SK-N-SH (cell line): Measurements from ENCODE around the gene PCDH17. TPM values are rescaled to one million over a fixed set of nuclear protein-coding genes. Genes with fewer than 3 reads are reported as not detected.

ENCODE experiments used
- CTCF ChIA-PET: fragments of 300-600, 350-600 bp; formaldehyde crosslinking; extraction: SDS; loops from one replicate; lab custom pipeline; 2021; lab: Yijun Ruan, JAX
- POLR2A ChIA-PET: fragments of 350-600 bp; sonication (Branson Sonifier 250); formaldehyde crosslinking; extraction: SDS; loops from one replicate; lab custom pipeline; 2020; ENCODE audit warnings: antibody characterized with exemption, inconsistent platforms; lab: Yijun Ruan, JAX
- DNase-seq: peaks from one replicate; pipeline ENCODE4 v3.0.0; 2012
- H2AFZ ChIP-seq: fragments of 200-600 bp; sonication (generic); 2 replicates; pipeline ENCODE4 v1.8.1; 2016; ENCODE audit warnings: antibody characterized with exemption, mild to moderate bottlenecking, low read depth
- H3F3A ChIP-seq: fragments of 200-600 bp; sonication (generic); replicated peaks from 2 replicates; pipeline ENCODE3; 2016; ENCODE audit warnings: antibody characterized with exemption, mild to moderate bottlenecking; ENCODE audit not compliant: insufficient read depth
- H3K27ac ChIP-seq, 2 experiments: fragments of 200-500 bp in 1 of 2; fragments of 200-600 bp in 1 of 2; sonication (Bioruptor generic) in 1 of 2; sonication (generic), shearing (Covaris generic) in 1 of 2; 2 replicates each; pipeline versions ENCODE4 v1.5.1 to v1.6.1; 2014 to 2016; ENCODE audit warnings: low read depth in 2 of 2, inconsistent platforms in 1 of 2, low read length in 1 of 2, mild to moderate bottlenecking in 1 of 2, mixed read lengths in 1 of 2
- H3K27me3 ChIP-seq: fragments of 200-600 bp; sonication (generic), shearing (Covaris generic); 2 replicates; pipeline ENCODE4 v1.6.1; 2016; ENCODE audit warnings: mixed run types; ENCODE audit not compliant: insufficient read depth
- H3K36me3 ChIP-seq, 2 experiments: fragments of 200-500 bp in 1 of 2; fragments of 200-600 bp in 1 of 2; sonication (Bioruptor generic) in 1 of 2; sonication (generic) in 1 of 2; replicated peaks in 1 of 2; 2 replicates each; pipeline versions ENCODE3 to v1.5.1; 2014 to 2016; ENCODE audit warnings: low read length in 1 of 2, mild to moderate bottlenecking in 1 of 2; ENCODE audit not compliant: insufficient read depth in 2 of 2, control insufficient read depth in 1 of 2
- H3K4me1 ChIP-seq, 2 experiments: fragments of 200-500 bp in 1 of 2; fragments of 200-600 bp in 1 of 2; sonication (Bioruptor generic) in 1 of 2; sonication (generic), shearing (Covaris generic) in 1 of 2; 2 replicates each; pipeline versions ENCODE4 v1.5.1 to v1.6.1; 2014 to 2016; ENCODE audit warnings: low read depth in 1 of 2, low read length in 1 of 2, mixed run types in 1 of 2; ENCODE audit not compliant: insufficient read depth in 2 of 2, control insufficient read depth in 1 of 2
- H3K4me2 ChIP-seq: fragments of 200-600 bp; sonication (generic), shearing (Covaris generic); 2 replicates; pipeline ENCODE4 v1.6.1; 2017; ENCODE audit warnings: mixed run types
- H3K4me3 ChIP-seq, 2 experiments: fragments of 200-500 bp in 1 of 2; fragments of 200-600 bp in 1 of 2; sonication (Bioruptor generic) in 1 of 2; sonication (generic), shearing (Covaris generic) in 1 of 2; 2 replicates each; pipeline versions ENCODE4 v1.5.1 to v1.8.1; 2014 to 2016; ENCODE audit warnings: low read depth in 2 of 2, inconsistent platforms in 1 of 2, low read length in 1 of 2, mild to moderate bottlenecking in 1 of 2, mixed read lengths in 1 of 2, moderate library complexity in 1 of 2
- H3K79me2 ChIP-seq: fragments of 200-600 bp; sonication (generic); 2 replicates; pipeline ENCODE4 v1.8.1; 2017; ENCODE audit warnings: mild to moderate bottlenecking; ENCODE audit not compliant: insufficient read depth
- H3K9ac ChIP-seq: fragments of 200-600 bp; sonication (generic); 2 replicates; pipeline ENCODE4 v1.6.1; 2017; ENCODE audit warnings: mixed run types
- H3K9me2 ChIP-seq: fragments of 200-600 bp; sonication (generic); 2 replicates; pipeline ENCODE4 v1.6.1; 2017; ENCODE audit warnings: mixed run types
- H3K9me3 ChIP-seq: fragments of 200-600 bp; sonication (generic); 2 replicates; pipeline ENCODE4 v1.6.1; 2017; ENCODE audit warnings: mixed run types, mild to moderate bottlenecking, moderate library complexity
- H4K20me1 ChIP-seq: fragments of 200-600 bp; sonication (generic); 2 replicates; pipeline ENCODE4 v1.6.1; 2017; ENCODE audit warnings: mild to moderate bottlenecking, mixed run types; ENCODE audit not compliant: insufficient read depth
- EZH2phosphoT487 ChIP-seq: fragments of 200-600 bp; sonication (generic); IDR thresholded peaks from 2 replicates; pipeline ENCODE4 v1.6.1; 2017; ENCODE audit warnings: low read depth, mixed run types, mild to moderate bottlenecking, antibody characterized with exemption, moderate library complexity, borderline replicate concordance
- FOXM1 ChIP-seq: IDR thresholded peaks from 2 replicates; pipeline ENCODE4 v1.4.0; 2012; ENCODE audit warnings: low read depth, mild to moderate bottlenecking
- GATA2 ChIP-seq: sonication (generic); formaldehyde crosslinking; IDR thresholded peaks from 2 replicates; pipeline ENCODE4 v1.5.0; 2020; ENCODE audit warnings: mild to moderate bottlenecking, missing genetic modification reagents
- IRF3 ChIP-seq: fragments of 150-350 bp; IDR thresholded peaks from 2 replicates; pipeline ENCODE4 v1.6.1; 2016; ENCODE audit warnings: mild to moderate bottlenecking, low read depth, low read length
- MEF2A ChIP-seq: IDR thresholded peaks from 2 replicates; pipeline ENCODE4 v1.4.0; 2012; ENCODE audit warnings: low read depth, borderline replicate concordance
- MXI1 ChIP-seq: IDR thresholded peaks from 2 replicates; pipeline ENCODE4 v1.6.1; 2012; ENCODE audit warnings: mild to moderate bottlenecking, low read depth, low read length, improper control_type of control experiment
- PBX3 ChIP-seq: IDR thresholded peaks from 2 replicates; pipeline ENCODE4; 2012
- RAD21 ChIP-seq: IDR thresholded peaks from 2 replicates; pipeline ENCODE4 v1.6.1; 2012; ENCODE audit warnings: mild to moderate bottlenecking, low read length
- RCOR1 ChIP-seq: fragments of 150-350 bp; IDR thresholded peaks from 2 replicates; pipeline ENCODE4 v1.6.1; 2017; ENCODE audit warnings: antibody characterized with exemption, low read length
- REST ChIP-seq: IDR thresholded peaks from 2 replicates; pipeline ENCODE4 v1.6.1; 2012; ENCODE audit warnings: mild to moderate bottlenecking, low read depth, low read length, moderate library complexity
- RFX5 ChIP-seq: IDR thresholded peaks from 2 replicates; pipeline ENCODE4 v1.6.1; 2012; ENCODE audit warnings: mild to moderate bottlenecking, improper control_type of control experiment, low read length
- RXRA ChIP-seq: IDR thresholded peaks from 2 replicates; pipeline ENCODE4 v1.4.0; 2012; ENCODE audit warnings: low read depth, mild to moderate bottlenecking, borderline replicate concordance
- TEAD4 ChIP-seq: IDR thresholded peaks from 2 replicates; pipeline ENCODE4 v1.4.0; 2012; ENCODE audit warnings: mild to moderate bottlenecking, borderline replicate concordance; ENCODE audit not compliant: insufficient read depth
- USF1 ChIP-seq: IDR thresholded peaks from 2 replicates; pipeline ENCODE4 v1.4.0; 2012; ENCODE audit warnings: low read depth, borderline replicate concordance
- USF2 ChIP-seq: fragments of 150-350 bp; IDR thresholded peaks from 2 replicates; pipeline ENCODE4 v1.6.1; 2017; ENCODE audit warnings: antibody characterized with exemption, low read length, low read depth, borderline replicate concordance
- ZBTB33 ChIP-seq: IDR thresholded peaks from 2 replicates; pipeline ENCODE4 v1.4.0; 2012; ENCODE audit warnings: low read depth, borderline replicate concordance
- WGBS: methylation state at CpG from one replicate; pipeline ENCODE4 v1.1.6; 2017; ENCODE audit warnings: low lambda C conversion rate; 5-methylcytosine and 5-hydroxymethylcytosine counted together
- polyA plus RNA-seq, 3 experiments: library from polyadenylated mRNA; depleted of rRNA; stranded (reverse); fragments of >200 nt; gene quantifications; 2 replicates each; pipeline ENCODE4 v1.2.3, GENCODE V29; 2012

PCDH17 gene
- polyA plus RNA-seq, 1 of the 3 experiments (the other 2 are of a cell fraction): 0.13 TPM

- Histone ChIP-seq H3K79me2 (no peaks in the 10 kb centered on the region), H4K20me1 (no peaks in the 10 kb centered on the region)
- 45% methylated on average over 5 of the region's 5 CpGs for WGBS
Observed at GRCh38 chr13:57611969-57612368, 19.6 kb upstream of the PCDH17 start.

GRCh38 chr13:57612568-57612967 lies 19.0 kb upstream of the PCDH17 start:
- Histone ChIP-seq H2AFZ (no peak overlapping the region), H3K4me1 (no peaks in the 10 kb centered on the region), H3K9ac (no peak overlapping the region), H3K4me3 (no peak overlapping the region), H3K27me3 (no peaks in the 10 kb centered on the region), H3K9me2 (no peaks in the 10 kb centered on the region), H3K4me2 (no peak overlapping the region), H3K27ac (no peak overlapping the region), H3K36me3 (no peaks in the 10 kb centered on the region), H3K9me3 (no peaks in the 10 kb centered on the region), H4K20me1 (no peaks in the 10 kb centered on the region), H3F3A (no peaks in the 10 kb centered on the region), H3K79me2 (no peaks in the 10 kb centered on the region)
- ChIA-PET POLR2A (no interaction called here), CTCF (interaction anchor here (1.5 to 1.7 kb wide), 2 partner anchors 12 to 15 kb away, joined by 6 to 9 read pairs; no protein-coding TSS in a partner anchor)
- DNase-seq: no peak
- 40% methylated on average over 1 of the region's 1 CpG for WGBS
- TF ChIP-seq PBX3: no peak
- TF ChIP-seq RFX5: no peak
- no peak for TF ChIP-seq USF1
- no peak for TF ChIP-seq RAD21
- no peak for TF ChIP-seq ZBTB33
- no peak for TF ChIP-seq USF2
- TF ChIP-seq MXI1: no peak
- TF ChIP-seq RCOR1: no peak
- TF ChIP-seq RXRA: no peak
- TF ChIP-seq EZH2phosphoT487: no peak
- TF ChIP-seq REST: no peak
- no peak for TF ChIP-seq TEAD4
- no peak for TF ChIP-seq FOXM1

More at GRCh38 chr13:57611969-57612368, 19.6 kb upstream of the PCDH17 start:
- H3K9ac ChIP-seq: no peak overlapping the region
- no peak overlapping the region for H3K27ac ChIP-seq
- H3K27me3 ChIP-seq: no peaks in the 10 kb centered on the region
- H3K9me3 ChIP-seq: no peaks in the 10 kb centered on the region
- no peak overlapping the region for H2AFZ ChIP-seq
- no peak for DNase-seq
- H3K4me3 ChIP-seq: no peak overlapping the region
- no peak for TF ChIP-seq GATA2 (CRISPR knock-in tag)
- TF ChIP-seq EZH2phosphoT487: no peak
- no peak for TF ChIP-seq FOXM1
- no peak for TF ChIP-seq MEF2A
- no peak for TF ChIP-seq RXRA
- TF ChIP-seq IRF3: no peak
- no peaks in the 10 kb centered on the region for H3K9me2 ChIP-seq
- H3F3A ChIP-seq: no peaks in the 10 kb centered on the region
- CTCF ChIA-PET: interaction anchor here (1.4 to 1.5 kb wide), 2 partner anchors 11 to 13 kb away, joined by 3 to 9 read pairs; no protein-coding TSS in a partner anchor
- POLR2A ChIA-PET: no interaction called here
- no peaks in the 10 kb centered on the region for H3K36me3 ChIP-seq
- H3K4me1 ChIP-seq: no peaks in the 10 kb centered on the region
- H3K4me2 ChIP-seq: no peak overlapping the region
